HG03097 (cell line): Measurements from ENCODE around the gene PPP1R3G.

Experiments used
- ATAC-seq: cut with Tn5 transposase; IDR thresholded peaks from one replicate; pipeline ENCODE4 v1.9.1; 2021; ENCODE audit not compliant: unreplicated experiment, low FRiP score

Gene PPP1R3G

GRCh38 chr6:5135788-5136376 lies 50.7 kb downstream of the PPP1R3G start:
- ATAC-seq: no peak

GRCh38 chr6:5136851-5137250 lies 51.7 kb downstream of the PPP1R3G start:
- ATAC-seq: peak; percentile 32
